Measurements from ENCODE around the gene FLYWCH1.
"Not testable (repeated sequence)": the region's sequence is repeated elsewhere in the genome, so short reads cannot be mapped to it uniquely, and the experiment has no call there.

The FLYWCH1 gene

DNA sequence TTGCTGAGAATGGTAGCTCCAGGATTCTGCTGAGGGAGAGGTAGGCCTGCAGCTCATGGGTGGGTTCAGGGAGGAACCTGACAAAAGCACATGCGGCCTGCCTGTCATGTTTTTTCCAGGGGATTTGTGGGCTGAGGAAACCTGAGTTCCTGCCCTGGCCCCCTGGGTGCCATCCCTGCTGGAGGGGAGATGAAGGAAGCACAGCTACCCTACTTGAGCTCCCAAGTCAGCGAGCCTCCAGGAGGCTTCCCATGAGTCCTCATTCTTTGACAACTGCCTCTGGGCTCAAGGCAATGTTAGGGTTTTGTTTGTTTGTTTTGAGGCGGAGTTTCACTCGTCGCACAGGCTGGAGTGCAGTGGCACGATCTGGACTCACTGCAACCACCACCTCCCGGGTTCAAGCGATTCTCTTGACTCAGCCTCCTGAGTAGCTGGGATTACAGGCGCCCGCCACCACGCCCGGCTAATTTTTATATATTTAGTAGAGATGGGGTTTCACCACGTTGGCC is 12.1 kb upstream of the FLYWCH1 start:
- no peak for DNase-seq

DNA sequence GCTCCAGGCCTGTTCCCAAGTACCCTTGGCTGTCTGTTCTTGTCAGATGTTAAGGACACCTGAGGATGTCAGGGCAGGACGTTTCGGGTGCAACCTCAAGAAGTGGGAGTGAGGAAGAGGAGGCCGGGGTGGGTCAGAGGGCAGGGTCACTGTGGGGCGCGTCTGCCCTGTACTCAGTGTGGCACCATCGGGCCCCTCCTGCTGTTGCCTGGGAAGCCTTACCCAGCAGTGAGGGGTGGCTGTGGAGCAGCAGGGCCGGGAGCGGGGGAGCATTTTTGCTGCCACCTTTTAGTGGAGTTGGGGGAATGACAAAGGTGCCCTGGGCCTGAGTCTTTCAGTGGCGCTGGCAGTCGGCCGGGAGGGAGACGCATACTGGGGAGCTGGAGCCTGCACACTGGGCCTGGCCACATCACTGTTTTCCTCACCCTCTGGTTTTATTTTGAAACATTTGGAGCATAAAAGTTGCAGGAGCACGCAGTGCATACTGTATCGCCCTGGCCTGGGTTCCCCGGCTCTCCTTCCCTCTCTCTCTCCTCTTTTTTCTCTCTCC is 11.1 kb upstream of the FLYWCH1 start:
- DNase-seq = no peak

- no peak for DNase-seq
Measured at GRCh38 chr16:2902337-2903130, 9.2 kb upstream of the FLYWCH1 start.

DNA sequence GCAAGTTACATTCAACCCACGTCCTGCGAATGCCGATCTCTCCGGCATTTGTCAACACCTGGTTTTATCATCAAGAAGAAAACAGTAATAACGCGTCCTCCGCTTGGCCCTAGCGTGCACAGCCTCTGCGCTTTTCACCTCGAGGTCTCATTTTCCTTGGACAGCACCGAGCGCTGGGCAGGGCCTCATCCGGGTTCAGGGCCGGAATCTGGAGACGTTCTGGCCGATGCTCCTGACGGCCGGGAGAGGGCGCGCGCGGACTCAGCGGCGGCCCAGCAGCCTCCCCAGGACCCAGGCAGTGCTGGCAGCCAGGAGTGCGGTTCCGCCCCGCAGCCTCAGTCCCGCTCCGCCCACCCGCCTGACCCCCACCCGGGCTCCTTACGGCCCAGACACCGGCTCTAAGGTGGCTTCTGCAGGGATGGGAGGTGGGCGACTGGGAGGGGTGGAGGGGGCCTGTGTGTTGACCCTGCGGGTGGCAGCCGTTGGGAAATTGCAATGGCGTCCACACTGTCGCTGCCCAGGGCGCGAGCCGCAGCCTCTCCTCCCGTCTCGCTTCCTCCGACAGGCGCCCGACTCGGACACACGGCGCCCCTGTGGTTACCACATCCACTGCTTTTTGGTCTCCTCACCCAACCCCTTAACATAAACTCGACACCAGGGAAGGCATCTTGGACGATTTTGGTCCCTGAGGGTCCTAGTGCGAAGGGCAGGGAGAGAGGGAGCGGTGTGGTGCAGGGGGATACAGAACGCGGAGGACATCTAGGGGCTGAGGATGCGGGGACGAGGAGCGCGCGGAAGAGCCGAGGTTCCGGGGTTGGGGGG is 7.4 kb upstream of the FLYWCH1 start:
- no peak for DNase-seq

- DNase-seq = no peak
Measured at GRCh38 chr16:2904922-2905240, 6.8 kb upstream of the FLYWCH1 start.

- peak; percentile 89 for DNase-seq
Measured at GRCh38 chr16:2905241-2905987, 6.3 kb upstream of the FLYWCH1 start.

DNA sequence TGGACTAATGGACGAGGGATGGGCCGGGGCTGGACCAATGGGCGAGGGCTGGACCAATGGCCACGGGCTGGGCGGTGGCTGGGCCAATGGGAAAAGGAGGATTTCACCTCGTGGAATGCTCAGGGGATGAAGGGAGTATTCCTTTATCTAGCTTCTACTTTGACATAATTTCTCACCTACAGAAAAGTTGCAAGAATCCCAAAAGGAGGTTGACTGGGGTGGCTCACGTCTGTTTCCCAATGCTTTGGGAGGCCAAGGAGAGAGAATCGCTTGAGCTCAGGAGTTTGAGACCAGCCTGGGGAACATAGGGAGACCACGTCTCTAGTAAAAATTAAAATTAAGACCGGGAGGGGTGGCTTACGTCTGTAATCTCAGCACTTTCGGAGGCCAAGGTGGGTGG is 5.7 kb upstream of the FLYWCH1 start:
- DNase-seq = no peak

DNA sequence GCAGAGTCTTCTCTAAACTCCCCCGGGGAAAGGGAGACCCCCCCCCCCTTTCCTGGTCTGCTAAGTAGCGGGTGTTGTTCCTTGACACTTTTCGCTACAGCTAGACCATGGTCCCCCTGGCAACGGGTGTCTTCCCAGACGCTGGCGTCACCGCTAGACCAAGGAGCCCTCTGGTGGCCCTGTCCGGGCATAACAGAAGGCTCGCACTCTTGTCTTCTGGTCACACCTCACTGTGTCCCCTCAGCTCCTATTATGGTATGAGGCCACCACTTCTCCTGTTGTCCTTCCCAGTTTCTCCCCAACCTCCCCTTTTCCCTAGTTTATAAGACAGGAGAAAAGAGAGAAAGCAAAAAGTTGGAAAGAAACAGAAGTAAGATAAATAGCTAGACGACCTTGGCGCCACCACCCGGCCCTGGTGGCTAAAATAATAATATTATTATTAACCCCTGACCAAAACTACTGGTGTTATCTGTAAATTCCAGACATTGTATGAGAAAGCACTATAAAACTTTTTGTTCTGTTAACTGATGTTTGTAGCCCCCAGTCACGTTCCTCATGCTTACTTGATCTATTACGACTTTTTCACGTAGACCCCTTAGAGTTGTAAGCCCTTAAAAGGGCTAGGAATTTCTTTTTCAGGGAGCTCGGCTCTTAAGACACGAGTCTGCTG is 4.5 kb upstream of the FLYWCH1 start:
- DNase-seq = not testable (repeated sequence)

DNA sequence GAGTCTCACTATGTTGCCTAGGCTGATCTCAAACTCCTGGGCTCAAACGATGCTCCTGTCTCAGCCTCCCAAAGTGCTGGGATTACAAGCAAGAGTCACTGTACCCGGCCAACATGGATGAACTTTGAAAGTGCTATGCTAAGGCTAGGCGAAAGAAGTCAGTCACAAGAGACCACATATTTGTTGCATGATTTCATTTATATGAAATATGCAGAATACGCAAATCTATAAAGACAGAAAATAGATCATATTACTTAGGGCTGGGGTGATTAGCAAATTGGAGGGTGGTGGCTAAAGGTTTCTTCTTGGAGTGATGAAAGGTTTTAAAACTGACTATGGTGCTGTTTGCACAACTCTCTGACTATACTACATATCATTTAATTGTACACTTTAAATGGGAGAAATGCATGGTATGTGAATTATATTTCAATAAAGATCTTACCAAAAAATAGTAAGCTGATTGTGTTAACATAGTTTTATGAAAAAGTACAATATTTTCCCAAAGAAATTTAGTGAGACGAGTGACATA is 1.2 kb upstream of the FLYWCH1 start:
- no peak for DNase-seq

GRCh38 chr16:2912330-2913199 is 834 bp downstream of the FLYWCH1 start:
- no peak for DNase-seq

DNA sequence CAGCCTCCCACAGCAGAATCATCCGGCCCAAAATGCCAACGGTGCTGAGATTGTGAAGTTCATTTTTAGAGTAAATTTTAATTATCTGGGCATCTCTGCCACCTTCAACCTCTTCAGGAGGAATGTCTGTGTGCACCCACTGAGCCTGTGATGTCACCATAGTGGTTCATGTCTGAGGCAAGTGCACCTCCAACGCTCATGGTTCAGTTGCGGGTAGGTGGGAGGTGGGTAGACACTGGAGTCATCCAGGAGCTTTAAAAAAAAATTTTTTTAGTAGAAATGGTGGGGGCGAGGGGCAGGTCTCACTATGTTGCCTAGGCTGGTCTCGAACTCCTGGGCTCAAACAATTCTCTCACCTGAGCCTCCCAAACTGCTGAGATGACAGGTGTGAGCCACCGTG is 1.9 kb downstream of the FLYWCH1 start:
- no peak for DNase-seq

GRCh38 chr16:2914233-2914632 is 2.5 kb downstream of the FLYWCH1 start:
- DNase-seq = no peak

- DNase-seq = no peak
Measured at GRCh38 chr16:2915196-2915929, 3.6 kb downstream of the FLYWCH1 start.

DNA sequence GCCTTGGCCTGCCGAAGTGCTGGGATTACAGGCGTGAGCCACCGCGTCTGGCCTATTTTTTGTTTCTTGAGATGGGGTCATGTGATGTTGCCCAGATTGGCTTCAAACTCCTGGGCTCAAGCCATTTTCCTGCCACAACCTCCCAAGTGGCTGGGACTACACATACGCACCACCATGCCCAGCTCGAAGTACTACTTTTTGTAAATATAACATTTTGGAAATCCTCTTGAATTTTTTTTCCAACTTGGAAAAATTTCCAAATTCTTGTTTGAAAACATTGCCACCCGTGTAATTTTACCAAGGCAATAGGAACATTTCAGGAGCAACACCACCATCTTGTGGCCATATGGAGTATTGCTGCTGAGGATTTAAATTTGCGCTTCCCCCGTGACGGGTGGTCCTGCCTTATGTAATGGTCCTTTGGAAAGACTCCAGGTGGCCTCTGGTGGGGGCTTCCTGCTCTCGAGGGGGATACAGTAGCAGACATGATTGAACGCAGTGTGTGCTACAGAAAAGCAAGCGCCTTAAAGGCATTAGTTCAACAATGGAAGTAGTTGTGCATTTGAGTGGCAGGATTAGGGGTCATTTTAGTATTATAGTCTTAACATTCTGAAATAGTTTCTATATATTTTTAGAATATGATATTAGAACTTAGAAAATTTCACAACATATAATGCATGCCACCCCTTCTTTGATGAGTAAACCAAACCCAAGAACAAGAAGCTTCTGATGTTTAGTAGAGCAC is 8.0 kb downstream of the FLYWCH1 start:
- no peak for DNase-seq

- no peak for DNase-seq
Measured at GRCh38 chr16:2923481-2923880, 11.8 kb downstream of the FLYWCH1 start.

DNA sequence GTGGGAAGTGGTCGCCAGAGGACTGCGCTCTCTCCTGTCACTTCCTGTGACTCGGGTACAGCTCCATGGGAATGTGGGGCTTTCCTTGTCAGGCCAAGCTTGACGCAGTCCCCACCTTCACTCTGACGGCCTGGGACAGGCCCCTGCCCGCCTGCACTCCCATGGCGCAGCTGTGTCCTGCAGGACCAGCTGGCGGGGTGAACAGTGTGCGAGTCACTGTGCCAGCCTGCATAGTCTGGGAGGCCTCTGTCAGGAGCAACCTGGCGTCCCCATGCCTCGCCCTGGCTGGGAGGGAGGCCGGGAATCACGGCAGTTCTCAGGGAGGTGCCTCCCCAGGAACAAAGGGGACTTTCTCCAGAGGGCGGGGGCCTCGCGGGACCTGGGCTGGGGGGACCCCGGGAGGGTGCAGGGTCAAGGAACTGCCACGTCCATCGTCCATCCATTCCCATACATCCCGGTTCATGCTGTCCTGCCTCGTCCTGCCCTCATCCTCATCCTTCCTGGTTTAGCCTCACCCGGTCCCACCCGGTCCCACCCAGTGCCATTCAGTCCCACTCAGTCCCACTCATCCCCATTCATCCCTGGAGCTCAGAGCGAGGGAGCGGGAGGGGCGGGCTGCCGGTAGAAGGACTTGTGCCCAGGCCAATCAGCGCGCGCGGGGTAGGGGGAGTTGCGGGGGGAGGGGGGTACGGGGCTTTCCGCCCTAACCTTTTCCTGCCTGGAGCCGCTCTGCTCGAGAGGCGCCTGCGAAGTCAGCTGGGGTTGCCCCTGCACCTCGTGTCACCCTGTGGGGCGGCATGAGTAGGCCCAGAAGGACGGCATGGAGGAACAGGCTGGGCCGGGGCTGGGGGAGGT is 13.4 kb downstream of the FLYWCH1 start:
- no peak for DNase-seq

- DNase-seq = no peak
Measured at GRCh38 chr16:2925951-2926649, 14.4 kb downstream of the FLYWCH1 start.

- DNase-seq = no peak
Measured at GRCh38 chr16:2926650-2926999, 14.9 kb downstream of the FLYWCH1 start.
